HG03066 (cell line): ENCODE measurements around the gene ACD.
A peak's percentile ranks its signal among the peaks of the same experiment; 100 is the strongest.

Experiments used
- ATAC-seq: cut with Tn5 transposase; IDR thresholded peaks from one replicate; pipeline ENCODE4 v1.9.1; 2021; ENCODE audit warnings: low read depth; ENCODE audit not compliant: unreplicated experiment

ACD gene

DNA sequence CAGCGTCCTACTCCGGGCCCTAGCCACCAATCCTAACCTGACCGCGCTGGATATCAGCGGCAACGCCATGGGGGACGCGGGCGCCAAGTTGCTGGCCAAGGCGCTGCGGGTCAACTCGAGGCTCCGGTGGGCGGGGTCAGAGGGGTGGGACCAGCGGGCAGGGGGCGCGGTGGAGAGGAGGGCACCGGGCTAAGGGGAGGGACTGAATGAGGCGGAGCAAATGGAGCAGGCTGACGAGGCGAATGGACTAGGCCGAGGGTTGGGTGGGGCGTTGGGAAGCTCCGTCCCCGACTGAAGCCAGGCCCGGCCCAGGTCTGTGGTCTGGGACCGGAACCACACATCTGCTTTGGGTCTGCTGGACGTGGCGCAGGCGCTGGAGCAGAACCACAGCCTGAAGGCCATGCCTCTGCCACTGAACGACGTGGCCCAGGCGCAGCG lies 10.5 kb downstream of the ACD start:
- no peak for ATAC-seq

DNA sequence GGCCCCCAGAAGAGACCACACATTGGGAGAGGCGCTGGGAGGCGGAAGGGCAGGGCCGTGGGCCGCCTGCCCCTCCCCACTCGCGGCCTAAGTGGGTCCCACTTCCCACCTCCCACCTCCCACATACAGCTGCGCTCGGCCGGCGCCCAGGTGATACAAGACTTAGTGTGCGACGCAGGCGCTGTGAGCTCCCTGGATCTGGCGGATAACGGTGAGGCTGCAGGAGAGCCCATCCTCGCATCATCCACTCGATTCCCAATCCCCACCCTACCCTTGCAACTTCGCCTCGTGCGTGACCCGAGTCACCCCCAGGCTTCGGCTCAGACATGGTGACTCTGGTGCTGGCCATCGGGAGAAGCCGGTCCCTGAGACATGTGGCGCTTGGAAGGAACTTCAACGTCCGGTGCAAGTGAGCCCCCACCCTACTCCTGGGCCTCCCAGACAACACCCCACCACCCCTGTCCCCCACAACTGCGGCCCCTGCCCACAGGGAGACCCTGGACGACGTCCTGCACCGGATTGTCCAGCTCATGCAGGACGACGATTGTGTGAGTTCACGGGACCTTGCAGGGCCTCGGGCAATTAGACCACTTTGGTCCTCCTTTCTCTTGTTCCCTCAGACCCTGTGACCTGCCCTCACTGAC lies 11.2 kb downstream of the ACD start:
- ATAC-seq: no peak

DNA sequence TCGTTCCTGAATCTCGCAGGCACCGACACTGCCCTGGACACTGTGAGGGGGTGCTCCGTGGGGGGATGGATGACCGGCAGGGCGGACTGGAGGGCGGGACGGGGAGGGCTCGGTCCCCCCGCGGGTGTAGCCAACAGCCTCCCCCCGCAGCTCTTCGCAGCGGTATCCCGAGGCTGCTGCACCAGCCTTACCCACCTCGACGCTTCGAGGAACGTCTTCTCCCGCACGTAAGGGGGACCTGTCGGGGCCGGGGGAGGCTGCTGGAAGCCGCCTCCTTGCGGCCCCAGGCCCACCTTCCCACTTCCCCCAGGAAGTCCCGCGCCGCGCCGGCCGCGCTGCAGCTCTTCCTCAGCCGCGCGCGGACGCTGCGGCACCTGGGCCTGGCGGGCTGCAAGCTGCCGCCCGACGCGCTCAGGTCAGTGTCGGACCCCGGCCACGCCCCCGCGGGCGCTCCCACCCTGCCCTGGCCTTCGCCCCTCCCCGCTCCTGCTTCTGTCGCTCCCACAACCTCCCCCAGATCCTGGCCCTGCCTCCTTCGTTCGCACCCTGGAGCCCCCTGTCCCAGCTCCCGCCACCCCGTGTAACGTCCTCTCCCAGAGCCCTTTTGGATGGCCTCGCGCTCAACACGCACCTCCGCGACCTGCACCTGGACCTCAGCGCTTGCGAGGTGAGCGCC lies 11.8 kb downstream of the ACD start:
- no peak for ATAC-seq

DNA sequence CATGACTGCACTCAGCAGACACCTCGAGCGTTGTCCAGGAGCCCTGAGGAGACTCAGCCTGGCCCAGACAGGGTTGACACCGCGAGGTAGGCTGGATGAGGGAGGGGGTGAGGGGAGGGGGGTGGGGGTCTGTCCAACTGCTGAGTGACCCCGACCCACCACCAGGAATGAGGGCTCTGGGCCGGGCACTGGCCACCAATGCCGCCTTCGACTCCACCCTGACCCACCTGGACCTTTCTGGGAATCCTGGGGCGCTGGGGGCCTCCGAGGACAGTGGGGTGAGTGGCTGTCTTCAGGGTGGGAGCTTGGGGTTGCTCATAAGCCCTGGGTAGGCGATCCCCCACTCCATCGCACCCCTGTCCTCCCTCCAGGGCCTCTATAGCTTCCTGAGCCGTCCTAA lies 12.4 kb downstream of the ACD start:
- no peak for ATAC-seq

DNA sequence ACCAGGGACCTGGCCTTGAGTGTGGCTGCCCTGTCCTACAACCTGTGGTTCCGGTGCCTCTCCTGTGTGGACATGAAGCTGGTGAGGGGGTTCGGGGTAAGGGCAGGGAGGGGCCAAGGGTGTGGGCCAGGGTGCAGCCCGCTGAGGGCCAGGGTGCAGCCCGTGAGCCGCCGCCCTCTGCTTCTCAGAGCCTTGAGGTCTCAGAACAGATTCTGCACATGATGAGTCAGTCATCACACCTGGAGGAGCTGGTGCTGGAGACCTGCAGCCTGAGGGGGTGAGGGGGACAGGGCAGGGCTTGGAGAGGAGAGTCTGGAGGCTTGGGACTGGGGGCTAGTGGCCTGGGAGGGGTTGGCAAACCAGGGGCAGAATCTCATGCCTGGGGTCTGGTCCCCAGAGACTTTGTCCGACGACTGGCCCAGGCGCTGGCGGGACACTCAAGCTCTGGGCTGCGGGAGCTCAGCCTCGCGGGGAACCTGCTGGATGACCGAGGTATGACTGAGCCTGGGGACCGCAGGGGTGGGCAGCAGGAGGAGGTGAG lies 12.9 kb downstream of the ACD start:
- ATAC-seq: no peak

DNA sequence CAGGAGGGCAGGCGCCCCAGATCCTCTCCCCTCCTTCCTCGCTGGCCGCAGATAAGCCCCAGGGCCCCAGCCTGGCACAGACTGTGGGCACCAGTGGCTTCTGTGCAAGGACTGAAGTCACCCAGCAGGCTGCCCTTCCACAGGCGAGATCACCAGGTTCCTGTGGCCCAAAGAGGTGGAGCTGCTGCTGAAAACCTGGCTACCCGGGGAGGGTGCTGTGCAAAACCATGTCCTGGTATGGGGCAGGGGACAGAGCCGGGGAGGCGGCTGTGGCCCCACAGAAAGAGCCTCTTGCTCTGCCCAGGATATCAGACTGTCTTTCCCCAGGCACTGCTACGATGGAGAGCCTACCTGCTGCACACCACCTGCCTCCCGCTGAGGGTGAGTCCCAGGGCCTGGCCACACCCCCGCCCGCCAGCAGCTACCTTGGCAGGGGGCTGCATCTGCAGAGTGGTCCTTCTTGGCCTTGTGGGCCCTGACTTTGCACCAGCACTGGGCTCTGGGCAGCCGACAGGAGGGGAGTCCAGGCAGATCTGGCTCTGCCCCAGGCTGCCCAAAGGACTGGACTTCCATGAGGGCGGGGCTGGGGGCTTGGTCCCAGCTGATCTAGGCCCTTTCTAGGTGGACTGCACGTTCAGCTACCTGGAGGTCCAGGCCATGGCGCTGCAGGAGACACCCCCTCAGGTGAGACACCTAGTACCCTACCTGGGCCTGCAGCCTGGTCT lies 14.5 kb downstream of the ACD start:
- peak; percentile 27 for ATAC-seq

DNA sequence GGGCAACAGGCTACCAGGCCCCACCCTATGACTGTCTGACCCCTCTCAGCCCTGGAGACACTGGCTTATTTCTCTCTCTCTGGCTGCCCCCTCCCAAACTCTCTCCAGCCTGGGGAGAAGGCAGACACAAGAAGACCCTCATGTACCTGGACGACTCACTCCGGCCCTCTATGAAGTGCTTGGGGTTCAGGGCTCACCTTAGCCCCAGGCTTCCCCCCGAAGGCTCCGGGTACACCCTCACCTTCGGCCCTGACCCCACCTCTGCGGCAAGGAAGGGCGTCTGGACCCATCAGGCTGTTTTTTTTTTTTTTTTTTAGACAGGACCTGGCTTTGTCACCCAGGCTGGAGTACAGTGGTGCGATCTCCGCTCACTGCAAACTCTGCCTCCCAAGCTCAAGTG lies 16.0 kb downstream of the ACD start:
- no peak for ATAC-seq

DNA sequence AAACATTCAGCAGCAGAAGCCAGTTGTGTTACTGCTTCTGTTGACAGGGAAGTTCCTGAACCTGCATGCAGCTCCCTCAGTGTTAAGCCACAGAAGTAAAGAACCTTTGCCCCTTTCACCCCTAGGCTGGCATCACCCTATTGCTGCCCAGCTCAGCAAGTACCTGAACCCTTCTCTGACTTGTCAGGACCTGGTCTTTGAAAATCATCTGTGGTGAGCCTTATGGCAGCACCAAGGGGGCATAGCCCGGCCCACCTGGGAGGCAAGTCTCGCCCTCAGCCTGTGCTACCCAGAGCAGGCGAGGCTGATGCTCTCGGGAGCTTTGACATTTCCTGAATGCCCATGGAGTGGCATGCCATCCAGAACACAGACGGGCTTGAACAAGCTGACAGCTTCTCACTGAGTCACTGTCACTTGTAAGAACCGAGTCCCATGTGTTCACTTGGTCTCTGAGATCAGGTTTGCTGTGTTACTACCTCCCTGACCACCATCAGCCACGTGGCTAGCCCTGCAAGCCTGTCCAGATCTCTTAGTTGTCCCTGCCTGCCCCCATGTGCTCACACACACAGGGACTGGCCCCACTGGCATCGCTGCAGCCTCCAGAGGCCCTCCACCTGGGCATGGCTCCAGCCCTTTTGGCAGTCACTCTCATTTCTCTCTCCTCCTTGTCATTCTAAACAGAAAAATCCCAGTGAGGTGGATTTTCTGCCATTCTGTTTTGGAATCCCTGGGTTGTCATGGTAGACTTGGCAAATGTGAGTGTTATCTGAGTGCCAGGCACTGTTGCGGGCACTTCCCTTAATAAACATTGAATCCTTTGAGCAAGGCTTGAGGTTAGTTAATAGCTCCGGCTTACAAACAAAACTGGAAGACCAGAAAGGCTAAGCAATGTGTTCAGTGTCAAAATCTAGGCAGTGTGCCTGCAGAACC lies 18.0 kb downstream of the ACD start:
- no peak for ATAC-seq

DNA sequence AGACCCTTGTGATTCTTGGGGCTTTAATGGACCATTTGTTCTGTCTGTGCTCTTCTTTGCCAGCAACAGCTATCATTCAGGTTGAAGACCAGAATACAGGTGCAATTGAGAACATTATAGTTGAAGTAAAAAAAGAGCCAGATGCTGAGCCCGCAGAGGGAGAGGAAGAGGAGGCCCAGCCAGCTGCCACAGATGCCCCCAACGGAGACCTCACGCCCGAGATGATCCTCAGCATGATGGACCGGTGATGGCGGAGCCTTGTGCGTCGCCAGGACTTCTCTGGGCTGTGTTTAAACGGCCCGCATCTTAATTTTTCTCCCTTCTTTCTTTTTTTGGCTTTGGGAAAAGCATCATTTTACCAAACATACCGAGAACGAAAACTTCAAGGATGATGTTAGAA lies 22.4 kb downstream of the ACD start:
- no peak for ATAC-seq

DNA sequence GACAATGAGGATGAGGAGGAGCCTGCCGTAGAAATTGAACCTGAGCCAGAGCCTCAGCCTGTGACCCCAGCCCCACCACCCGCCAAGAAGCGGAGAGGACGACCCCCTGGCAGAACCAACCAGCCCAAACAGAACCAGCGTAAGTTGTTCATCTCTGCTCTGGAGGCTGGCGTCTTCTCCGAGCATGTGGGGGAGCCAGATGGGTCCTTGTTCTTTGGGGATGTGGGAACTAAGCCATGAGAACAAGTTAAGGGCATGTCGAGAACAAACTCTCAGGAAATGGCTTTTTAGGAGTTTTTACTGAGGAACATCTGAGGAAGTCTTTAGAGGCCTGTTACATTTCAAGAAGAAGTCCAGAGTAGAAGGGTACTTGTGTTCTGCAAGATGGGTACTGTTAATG lies 23.3 kb downstream of the ACD start:
- no peak for ATAC-seq

DNA sequence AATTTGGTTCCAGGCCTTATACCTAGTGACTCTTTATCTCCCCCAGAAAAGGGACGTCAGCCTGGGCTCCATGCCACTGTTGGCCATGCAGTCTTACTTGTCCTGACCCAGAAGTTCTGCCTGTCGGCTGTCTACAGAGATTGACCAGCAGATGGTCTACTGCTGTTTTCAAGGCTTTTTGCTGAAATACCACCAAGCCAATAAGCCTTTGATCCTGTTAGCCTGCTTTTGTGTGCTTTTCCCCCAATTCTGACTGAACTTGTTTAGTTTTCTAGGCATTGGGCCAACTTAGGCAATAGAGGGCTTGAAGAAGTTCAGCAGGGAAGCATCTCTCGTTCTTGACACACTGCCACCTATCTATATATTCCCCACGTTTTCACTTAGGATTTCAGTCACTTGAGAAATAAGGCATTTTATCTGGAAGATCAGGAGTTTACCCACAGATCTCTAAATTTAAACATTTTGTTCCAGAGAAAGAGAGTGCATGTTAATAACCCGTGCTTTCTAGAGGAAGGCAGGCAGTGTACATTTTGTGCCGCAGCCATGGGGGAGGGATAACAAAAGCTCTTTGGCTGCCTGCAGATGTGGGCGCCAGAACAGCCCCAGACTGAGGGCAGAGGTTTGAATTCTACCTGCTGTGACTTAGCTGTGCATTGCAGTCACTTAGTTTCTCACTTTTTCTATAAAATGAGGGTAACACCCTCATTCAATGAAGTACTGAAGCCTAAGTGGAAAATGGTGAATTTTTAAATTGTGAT lies 27.5 kb downstream of the ACD start:
- ATAC-seq: no peak

DNA sequence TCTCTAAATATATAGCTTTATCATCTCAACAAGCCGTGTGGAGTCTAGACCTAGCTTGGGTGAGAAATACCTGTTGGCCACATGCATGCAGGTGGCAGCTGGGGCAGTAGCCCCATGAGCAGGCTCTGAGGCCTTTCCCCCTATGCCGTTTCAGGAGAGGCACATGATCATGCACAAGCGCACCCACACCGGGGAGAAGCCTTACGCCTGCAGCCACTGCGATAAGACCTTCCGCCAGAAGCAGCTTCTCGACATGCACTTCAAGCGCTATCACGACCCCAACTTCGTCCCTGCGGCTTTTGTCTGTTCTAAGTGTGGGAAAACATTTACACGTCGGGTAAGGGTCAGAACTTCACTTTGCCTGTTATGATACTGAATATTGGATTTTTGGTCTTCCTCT lies 31.8 kb downstream of the ACD start:
- no peak for ATAC-seq

DNA sequence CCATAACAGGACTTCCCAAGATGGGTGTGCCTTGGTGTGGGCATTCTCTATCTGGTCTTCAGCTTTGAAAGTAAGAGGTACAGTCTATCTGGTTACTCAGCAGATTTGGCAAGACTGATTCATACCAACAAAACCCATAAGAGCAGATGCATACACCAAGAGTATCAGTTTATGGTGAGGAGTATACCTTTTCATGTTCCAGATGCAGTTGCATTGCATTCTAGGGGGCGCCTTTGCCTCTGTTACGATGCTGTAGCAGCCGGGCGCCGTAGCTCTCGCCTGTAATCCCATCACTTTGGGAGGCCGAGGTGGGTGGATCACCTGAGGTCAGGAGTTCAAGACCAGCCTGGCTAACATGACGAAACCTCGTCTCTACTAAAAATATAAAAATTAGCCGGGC lies 46.3 kb downstream of the ACD start:
- ATAC-seq: no peak

DNA sequence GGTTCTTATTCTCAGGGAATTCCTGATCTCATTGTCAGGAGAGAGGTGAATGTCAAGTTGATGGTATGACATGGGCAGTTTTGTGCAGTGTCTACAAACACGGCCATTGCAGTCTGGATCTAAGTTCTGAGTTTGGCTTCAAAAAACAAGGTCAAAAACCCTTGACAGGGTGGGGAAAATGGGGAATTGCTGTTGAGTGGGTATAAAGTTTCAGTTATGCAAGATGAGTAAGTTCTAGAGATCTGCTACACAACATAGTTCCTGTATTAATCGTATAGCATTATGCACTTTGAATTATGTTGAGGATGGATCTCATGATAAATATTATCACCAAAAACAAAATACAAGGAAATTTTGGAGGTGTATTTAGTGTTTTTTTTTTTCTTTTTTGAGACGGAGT lies 51.7 kb downstream of the ACD start:
- no peak for ATAC-seq
